K562 (cell line): ENCODE results near the gene CALU. TPM values are rescaled to one million over a fixed set of nuclear protein-coding genes. Genes with fewer than 3 reads are reported as not detected.
A peak's percentile ranks its signal among the peaks of the same experiment; 100 is the strongest.

Source experiments
- ARID1B ChIP-seq: fragments of 450-650 bp; IDR thresholded peaks from 2 replicates; pipeline ENCODE4 v1.6.1; 2016; ENCODE audit warnings: antibody characterized with exemption, mild to moderate bottlenecking, inconsistent platforms
- ERF ChIP-seq: fragments of 450-650 bp; formaldehyde crosslinking; IDR thresholded peaks from 2 replicates; pipeline ENCODE4 v1.4.0; 2020; ENCODE audit warnings: mild to moderate bottlenecking, mixed read lengths
- HNRNPH1 ChIP-seq: fragments of 200-400 bp; formaldehyde crosslinking; optimal IDR thresholded peaks from 2 replicates; pipeline ENCODE3; 2017; ENCODE audit warnings: low read depth, mild to moderate bottlenecking, low read length, moderate library complexity
- HNRNPUL1 ChIP-seq: fragments of 200-400 bp; formaldehyde crosslinking; IDR thresholded peaks from 2 replicates; pipeline ENCODE4 v1.6.1; 2017; ENCODE audit warnings: low read length
- MED1 ChIP-seq: sonication (generic); formaldehyde crosslinking; IDR thresholded peaks from 2 replicates; pipeline ENCODE4 v1.8.1; 2023; ENCODE audit warnings: missing genetic modification reagents, borderline replicate concordance
- NFXL1 ChIP-seq: fragments of 450-650 bp; formaldehyde crosslinking; IDR thresholded peaks from 2 replicates; pipeline ENCODE4 v1.4.0; 2021; ENCODE audit warnings: mild to moderate bottlenecking
- NRF1 ChIP-seq, 2 experiments: fragments of 450-650 bp; IDR thresholded peaks in 1 of 2; conservative IDR thresholded peaks in 1 of 2; 2 replicates each; pipeline ENCODE4 v1.6.1; 2014; ENCODE audit warnings: mild to moderate bottlenecking in 2 of 2
- RBM14 ChIP-seq: fragments of 200-400 bp; formaldehyde crosslinking; IDR thresholded peaks from 2 replicates; pipeline ENCODE4 v1.6.1; 2018; ENCODE audit warnings: low read depth, mild to moderate bottlenecking, low read length, moderate library complexity, borderline replicate concordance; ENCODE audit not compliant: insufficient read depth
- SAFB2 ChIP-seq: fragments of 200-400 bp; formaldehyde crosslinking; IDR thresholded peaks from 2 replicates; pipeline ENCODE4 v1.6.1; 2018; ENCODE audit warnings: borderline replicate concordance, low read length, low read depth, moderate library complexity; ENCODE audit not compliant: severe bottlenecking
- TCF7 ChIP-seq: sonication (generic); IDR thresholded peaks from 2 replicates; pipeline ENCODE4 v1.6.1; 2016; ENCODE audit warnings: antibody characterized with exemption, borderline replicate concordance
- ZNF121 ChIP-seq: sonication (generic); formaldehyde crosslinking; conservative IDR thresholded peaks from 2 replicates; pipeline ENCODE4 v1.8.0; 2022; ENCODE audit warnings: missing genetic modification reagents
- ZZZ3 ChIP-seq: fragments of 450-650 bp; IDR thresholded peaks from 2 replicates; pipeline ENCODE4 v1.6.1; 2016; ENCODE audit warnings: antibody characterized with exemption, mild to moderate bottlenecking, moderate library complexity
- polyA plus RNA-seq, 8 experiments: library from polyadenylated mRNA; depleted of rRNA in 4 of 8; stranded (reverse) in 5 of 8; unstranded in 3 of 8; fragments of >200 nt; fragmentation: Nextera tagmentation in 2 of 8; fragmentation: Illumina TruSeq in 1 of 8; extraction: Ambion mirVana in 2 of 8; extraction: Trizol in 1 of 8; gene quantifications; 2 replicates each; pipeline versions ENCODE4 v1.2.1 to v1.2.3, GENCODE V29; 2011 to 2014; ENCODE audit warnings: inconsistent platforms in 1 of 8, missing spikeins in 1 of 8
- total RNA-seq, 7 experiments: library from RNA; depleted of rRNA in 6 of 7; stranded (reverse); fragments of >200 nt in 6 of 7; fragmentation: Illumina TruSeq in 2 of 7; extraction: Trizol in 2 of 7; gene quantifications; 2 replicates each; pipeline versions ENCODE4 v1.2.1 to v1.2.3, GENCODE V29; 2011 to 2021; ENCODE audit warnings: low replicate concordance in 1 of 7
- TF ChIP-seq, protein P1 (sequence below): fragments of 200-600 bp; sonication (generic); IDR thresholded peaks from one replicate; pipeline ENCODE4 v1.6.1; 2012; ENCODE audit warnings: mild to moderate bottlenecking, low read depth, low read length, inconsistent platforms
- TF ChIP-seq, protein P2 (sequence below), 2 experiments: fragments of 450-650 bp; IDR thresholded peaks; 2 replicates each; pipeline ENCODE4 v1.6.1; 2016
- TF ChIP-seq, protein P3 (sequence below): fragments of 450-650 bp; IDR thresholded peaks from 2 replicates; pipeline ENCODE4 v1.7.0; 2016; ENCODE audit warnings: borderline replicate concordance

Gene CALU
- total and polyA plus RNA-seq, 9 of the 15 experiments (the other 6 are each of a cell fraction or from before 2014, with no cell fraction given): 166 to 286 (median 215) TPM

DNA sequence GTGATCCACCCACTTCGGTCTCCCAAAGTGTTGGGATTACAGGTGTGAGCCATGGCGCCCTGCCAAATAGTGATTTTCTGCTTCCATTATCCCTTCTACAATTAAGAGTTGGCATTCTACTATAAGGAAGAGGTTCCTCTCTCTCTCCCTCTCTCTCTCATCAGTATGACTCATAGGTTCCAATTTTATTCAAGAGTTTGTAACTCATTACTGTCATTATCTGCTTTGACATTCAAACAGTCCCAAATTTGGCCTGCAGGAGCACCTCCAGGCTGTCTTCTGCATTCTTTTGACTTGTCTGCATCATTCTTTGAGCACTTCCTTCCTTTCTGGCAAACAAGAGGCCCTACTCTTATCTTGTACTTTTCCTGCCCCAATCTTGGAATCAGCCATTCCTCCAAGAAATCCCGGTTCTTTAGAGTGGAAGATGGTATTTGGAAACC is 33.2 kb upstream of the CALU start (continued):
- TF ChIP-seq, protein P1, sequence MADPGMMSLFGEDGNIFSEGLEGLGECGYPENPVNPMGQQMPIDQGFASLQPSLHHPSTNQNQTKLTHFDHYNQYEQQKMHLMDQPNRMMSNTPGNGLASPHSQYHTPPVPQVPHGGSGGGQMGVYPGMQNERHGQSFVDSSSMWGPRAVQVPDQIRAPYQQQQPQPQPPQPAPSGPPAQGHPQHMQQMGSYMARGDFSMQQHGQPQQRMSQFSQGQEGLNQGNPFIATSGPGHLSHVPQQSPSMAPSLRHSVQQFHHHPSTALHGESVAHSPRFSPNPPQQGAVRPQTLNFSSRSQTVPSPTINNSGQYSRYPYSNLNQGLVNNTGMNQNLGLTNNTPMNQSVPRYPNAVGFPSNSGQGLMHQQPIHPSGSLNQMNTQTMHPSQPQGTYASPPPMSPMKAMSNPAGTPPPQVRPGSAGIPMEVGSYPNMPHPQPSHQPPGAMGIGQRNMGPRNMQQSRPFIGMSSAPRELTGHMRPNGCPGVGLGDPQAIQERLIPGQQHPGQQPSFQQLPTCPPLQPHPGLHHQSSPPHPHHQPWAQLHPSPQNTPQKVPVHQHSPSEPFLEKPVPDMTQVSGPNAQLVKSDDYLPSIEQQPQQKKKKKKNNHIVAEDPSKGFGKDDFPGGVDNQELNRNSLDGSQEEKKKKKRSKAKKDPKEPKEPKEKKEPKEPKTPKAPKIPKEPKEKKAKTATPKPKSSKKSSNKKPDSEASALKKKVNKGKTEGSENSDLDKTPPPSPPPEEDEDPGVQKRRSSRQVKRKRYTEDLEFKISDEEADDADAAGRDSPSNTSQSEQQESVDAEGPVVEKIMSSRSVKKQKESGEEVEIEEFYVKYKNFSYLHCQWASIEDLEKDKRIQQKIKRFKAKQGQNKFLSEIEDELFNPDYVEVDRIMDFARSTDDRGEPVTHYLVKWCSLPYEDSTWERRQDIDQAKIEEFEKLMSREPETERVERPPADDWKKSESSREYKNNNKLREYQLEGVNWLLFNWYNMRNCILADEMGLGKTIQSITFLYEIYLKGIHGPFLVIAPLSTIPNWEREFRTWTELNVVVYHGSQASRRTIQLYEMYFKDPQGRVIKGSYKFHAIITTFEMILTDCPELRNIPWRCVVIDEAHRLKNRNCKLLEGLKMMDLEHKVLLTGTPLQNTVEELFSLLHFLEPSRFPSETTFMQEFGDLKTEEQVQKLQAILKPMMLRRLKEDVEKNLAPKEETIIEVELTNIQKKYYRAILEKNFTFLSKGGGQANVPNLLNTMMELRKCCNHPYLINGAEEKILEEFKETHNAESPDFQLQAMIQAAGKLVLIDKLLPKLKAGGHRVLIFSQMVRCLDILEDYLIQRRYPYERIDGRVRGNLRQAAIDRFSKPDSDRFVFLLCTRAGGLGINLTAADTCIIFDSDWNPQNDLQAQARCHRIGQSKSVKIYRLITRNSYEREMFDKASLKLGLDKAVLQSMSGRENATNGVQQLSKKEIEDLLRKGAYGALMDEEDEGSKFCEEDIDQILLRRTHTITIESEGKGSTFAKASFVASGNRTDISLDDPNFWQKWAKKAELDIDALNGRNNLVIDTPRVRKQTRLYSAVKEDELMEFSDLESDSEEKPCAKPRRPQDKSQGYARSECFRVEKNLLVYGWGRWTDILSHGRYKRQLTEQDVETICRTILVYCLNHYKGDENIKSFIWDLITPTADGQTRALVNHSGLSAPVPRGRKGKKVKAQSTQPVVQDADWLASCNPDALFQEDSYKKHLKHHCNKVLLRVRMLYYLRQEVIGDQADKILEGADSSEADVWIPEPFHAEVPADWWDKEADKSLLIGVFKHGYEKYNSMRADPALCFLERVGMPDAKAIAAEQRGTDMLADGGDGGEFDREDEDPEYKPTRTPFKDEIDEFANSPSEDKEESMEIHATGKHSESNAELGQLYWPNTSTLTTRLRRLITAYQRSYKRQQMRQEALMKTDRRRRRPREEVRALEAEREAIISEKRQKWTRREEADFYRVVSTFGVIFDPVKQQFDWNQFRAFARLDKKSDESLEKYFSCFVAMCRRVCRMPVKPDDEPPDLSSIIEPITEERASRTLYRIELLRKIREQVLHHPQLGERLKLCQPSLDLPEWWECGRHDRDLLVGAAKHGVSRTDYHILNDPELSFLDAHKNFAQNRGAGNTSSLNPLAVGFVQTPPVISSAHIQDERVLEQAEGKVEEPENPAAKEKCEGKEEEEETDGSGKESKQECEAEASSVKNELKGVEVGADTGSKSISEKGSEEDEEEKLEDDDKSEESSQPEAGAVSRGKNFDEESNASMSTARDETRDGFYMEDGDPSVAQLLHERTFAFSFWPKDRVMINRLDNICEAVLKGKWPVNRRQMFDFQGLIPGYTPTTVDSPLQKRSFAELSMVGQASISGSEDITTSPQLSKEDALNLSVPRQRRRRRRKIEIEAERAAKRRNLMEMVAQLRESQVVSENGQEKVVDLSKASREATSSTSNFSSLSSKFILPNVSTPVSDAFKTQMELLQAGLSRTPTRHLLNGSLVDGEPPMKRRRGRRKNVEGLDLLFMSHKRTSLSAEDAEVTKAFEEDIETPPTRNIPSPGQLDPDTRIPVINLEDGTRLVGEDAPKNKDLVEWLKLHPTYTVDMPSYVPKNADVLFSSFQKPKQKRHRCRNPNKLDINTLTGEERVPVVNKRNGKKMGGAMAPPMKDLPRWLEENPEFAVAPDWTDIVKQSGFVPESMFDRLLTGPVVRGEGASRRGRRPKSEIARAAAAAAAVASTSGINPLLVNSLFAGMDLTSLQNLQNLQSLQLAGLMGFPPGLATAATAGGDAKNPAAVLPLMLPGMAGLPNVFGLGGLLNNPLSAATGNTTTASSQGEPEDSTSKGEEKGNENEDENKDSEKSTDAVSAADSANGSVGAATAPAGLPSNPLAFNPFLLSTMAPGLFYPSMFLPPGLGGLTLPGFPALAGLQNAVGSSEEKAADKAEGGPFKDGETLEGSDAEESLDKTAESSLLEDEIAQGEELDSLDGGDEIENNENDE: no peak
- TF ChIP-seq, protein P2, sequence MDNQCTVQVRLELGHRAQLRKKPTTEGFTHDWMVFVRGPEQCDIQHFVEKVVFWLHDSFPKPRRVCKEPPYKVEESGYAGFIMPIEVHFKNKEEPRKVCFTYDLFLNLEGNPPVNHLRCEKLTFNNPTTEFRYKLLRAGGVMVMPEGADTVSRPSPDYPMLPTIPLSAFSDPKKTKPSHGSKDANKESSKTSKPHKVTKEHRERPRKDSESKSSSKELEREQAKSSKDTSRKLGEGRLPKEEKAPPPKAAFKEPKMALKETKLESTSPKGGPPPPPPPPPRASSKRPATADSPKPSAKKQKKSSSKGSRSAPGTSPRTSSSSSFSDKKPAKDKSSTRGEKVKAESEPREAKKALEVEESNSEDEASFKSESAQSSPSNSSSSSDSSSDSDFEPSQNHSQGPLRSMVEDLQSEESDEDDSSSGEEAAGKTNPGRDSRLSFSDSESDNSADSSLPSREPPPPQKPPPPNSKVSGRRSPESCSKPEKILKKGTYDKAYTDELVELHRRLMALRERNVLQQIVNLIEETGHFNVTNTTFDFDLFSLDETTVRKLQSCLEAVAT (IDR thresholded peaks at IDR 0.05): no peak
- no peak for TF ChIP-seq MED1 (CRISPR knock-in tag)
- no peak for TF ChIP-seq SAFB2
- TF ChIP-seq NRF1 (conservative IDR thresholded peaks at IDR 0.05 in 1 of 2, IDR thresholded peaks at IDR 0.05 in 1 of 2): no peak
- no peak for TF ChIP-seq NFXL1 (CRISPR knock-in tag)
- no peak for TF ChIP-seq RBM14
- no peak for TF ChIP-seq HNRNPUL1
- no peak for TF ChIP-seq ERF (CRISPR knock-in tag)
- TF ChIP-seq HNRNPH1: no peak
- TF ChIP-seq TCF7: no peak
- 0 out of 2 replicates have a peak, but pooled peaks have one; percentile 15 for TF ChIP-seq ARID1B
- TF ChIP-seq ZNF121: no peak
- TF ChIP-seq ZZZ3: no peak
- TF ChIP-seq, protein P3, sequence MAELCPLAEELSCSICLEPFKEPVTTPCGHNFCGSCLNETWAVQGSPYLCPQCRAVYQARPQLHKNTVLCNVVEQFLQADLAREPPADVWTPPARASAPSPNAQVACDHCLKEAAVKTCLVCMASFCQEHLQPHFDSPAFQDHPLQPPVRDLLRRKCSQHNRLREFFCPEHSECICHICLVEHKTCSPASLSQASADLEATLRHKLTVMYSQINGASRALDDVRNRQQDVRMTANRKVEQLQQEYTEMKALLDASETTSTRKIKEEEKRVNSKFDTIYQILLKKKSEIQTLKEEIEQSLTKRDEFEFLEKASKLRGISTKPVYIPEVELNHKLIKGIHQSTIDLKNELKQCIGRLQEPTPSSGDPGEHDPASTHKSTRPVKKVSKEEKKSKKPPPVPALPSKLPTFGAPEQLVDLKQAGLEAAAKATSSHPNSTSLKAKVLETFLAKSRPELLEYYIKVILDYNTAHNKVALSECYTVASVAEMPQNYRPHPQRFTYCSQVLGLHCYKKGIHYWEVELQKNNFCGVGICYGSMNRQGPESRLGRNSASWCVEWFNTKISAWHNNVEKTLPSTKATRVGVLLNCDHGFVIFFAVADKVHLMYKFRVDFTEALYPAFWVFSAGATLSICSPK: no peak
